GM21717 (cell line): ENCODE measurements around the gene VEGFA.
"Not testable (repeated sequence)": the region's sequence is repeated elsewhere in the genome, so short reads cannot be mapped to it uniquely, and the experiment has no call there.

Source experiments
- ATAC-seq: cut with Tn5 transposase; IDR thresholded peaks from one replicate; pipeline ENCODE4 v1.9.1; 2021; ENCODE audit warnings: mild to moderate bottlenecking, moderate library complexity; ENCODE audit not compliant: unreplicated experiment

The VEGFA gene

DNA sequence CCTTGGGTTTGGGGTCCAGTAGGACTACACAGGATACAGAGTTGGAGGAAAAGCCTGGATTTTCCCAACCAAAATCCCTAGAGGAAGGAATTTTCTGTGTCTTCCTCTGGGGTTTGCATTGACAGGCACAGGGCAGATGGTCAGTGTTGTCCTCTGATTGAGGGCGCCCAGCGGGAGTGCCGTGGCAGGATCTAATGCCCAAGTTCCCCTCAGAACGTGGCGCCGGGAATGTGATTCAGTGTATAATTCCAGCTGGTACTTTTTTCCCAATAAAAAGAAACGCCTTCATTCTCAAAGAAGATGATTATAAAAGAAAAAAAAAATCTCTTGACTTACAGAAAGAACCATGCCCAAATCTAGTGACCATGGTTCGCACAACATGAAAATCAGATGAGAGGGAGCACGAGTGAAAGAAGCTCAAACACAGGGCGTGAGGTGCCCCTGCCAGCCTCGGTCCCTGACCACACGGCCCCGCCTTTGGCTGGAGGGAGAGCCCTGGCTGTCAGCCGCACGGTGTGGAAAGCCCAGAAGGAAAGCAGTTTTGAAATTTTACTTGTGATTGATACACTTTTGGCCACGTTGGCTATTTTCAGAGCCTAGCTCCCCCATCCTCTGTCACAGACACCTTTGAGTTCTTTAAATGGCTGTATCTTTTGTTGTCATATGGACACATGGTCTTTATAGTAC is 31.6 kb downstream of the VEGFA start:
- no peak for ATAC-seq

- no peak for ATAC-seq
Observed at GRCh38 chr6:43803055-43803782, 33.2 kb downstream of the VEGFA start.

DNA sequence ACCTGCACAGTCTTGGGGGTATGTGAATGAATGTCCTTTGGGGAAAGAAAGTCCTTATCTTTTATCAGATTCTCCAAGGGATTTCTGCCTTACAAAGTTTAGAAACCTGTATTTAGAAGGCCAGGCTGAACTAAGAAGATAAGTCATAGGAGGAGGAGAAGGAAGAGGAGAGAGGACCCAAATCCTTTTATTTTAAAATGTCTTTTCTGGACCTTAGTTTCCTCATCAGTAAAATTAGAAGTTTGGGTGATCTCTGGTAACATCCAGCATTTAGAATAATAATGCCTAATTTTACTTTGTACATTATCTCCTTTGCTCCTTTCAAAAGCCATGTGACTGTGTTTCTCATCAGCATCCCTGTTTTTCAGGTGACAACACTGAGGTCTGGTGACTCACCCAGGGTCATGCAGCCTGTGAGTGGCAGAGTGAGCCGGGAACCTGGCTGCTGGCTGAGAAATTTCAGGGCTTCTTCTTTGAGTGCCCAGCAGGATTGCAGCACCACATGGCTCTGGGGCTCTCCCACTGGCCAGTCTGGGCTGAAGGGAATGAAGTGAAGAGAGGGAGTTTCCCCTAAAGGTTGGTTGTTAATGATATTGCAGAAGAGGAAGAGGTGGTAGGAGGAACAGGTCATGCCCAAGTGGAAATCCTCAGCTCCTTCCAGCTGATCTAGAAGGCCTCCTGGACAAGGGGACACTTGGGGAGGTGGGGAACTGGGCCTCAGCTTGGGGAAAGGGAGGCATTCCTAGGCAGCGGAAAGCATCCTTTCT is 34.0 kb downstream of the VEGFA start:
- no peak for ATAC-seq

- no peak for ATAC-seq
Observed at GRCh38 chr6:43804550-43805223, 34.7 kb downstream of the VEGFA start.

GRCh38 chr6:43805699-43806042 is 35.7 kb downstream of the VEGFA start:
- ATAC-seq = no peak

GRCh38 chr6:43806043-43806757 is 36.2 kb downstream of the VEGFA start:
- ATAC-seq = no peak

DNA sequence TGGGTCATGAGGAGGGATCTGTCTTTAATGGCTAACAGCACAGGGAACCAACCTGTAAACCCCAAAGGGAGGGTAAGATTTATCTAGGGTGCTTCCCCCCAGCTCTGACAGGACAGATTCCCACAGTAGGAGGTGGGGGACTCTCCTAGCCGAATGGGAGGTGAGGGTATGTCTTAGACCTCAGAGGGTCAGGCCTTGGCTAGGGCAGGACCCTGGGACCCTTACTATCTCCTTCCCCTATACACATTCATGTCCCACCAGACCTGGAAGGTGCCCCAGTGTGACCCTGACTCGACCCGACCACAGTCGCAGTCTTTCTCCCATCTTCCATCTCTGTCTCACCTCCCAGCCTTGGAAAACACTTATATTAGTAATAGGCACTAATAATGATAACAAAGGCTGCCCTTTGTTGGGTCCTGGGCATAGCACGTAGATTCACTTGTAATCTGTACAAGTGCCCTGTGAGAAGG is 36.8 kb downstream of the VEGFA start:
- no peak for ATAC-seq

- no peak for ATAC-seq
Observed at GRCh38 chr6:43807228-43808061, 37.4 kb downstream of the VEGFA start.

DNA sequence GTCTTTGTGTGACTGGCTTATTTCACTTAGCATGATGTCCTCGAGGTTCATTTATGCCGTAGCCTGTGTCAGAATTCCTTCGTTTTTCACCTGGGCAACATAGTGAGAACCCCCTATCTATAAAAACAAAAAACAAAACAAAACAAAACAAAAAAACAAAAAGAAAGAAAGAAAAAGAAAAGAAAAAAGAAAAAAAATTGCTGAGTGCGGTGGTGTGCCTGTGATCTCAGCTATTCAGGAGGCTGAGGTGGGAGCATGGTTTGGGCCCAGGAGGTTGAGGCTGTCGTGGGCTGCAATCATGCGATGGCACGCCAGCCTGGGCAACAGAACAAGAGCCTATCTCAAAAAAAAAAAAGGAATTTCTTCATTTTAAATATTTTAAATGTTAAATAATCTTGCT is 38.4 kb downstream of the VEGFA start:
- no peak for ATAC-seq

GRCh38 chr6:43809417-43810305 is 39.6 kb downstream of the VEGFA start:
- ATAC-seq = no peak

GRCh38 chr6:43810965-43811732 is 41.1 kb downstream of the VEGFA start:
- ATAC-seq = no peak

DNA sequence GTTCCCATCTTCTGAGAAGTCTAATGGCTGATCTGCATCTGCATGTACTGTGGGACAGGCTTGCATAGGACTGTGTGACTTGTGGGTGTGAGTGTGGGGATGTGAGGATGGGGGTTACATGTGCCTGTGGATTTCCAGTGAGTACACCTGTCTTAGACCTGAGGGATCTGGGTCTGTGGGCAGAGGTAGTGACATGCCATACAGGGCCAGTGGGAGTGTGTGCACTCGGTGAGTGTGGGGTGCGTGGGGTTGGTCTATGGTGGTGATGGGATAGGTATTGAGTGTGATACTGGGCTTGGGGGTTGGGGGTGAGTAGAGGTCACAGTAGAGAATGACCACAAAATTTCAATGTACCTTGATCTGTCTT is 41.7 kb downstream of the VEGFA start:
- ATAC-seq = no peak

- no peak for ATAC-seq
Observed at GRCh38 chr6:43812850-43813578, 43.0 kb downstream of the VEGFA start.

GRCh38 chr6:43814111-43814510 is 44.1 kb downstream of the VEGFA start:
- no peak for ATAC-seq

DNA sequence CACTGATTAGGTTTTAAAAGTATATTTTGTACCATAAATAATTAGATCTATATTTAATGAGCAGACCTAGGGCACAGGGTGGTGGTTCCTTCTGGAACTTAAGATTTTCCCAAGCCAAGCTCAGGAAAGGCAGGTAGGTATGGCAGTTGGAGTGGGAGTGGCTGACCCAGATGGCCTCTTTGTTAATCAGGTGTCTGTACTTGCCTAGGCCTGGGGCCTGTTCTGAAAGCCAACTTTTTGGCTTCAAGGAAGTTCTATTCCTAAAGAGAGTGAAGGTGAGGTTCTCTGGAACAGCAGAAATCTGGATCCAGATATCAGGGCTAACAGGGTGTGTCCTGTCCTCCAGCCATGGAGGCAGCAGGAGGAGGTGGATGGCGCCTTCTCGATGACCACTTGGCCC is 44.9 kb downstream of the VEGFA start:
- ATAC-seq = no peak

GRCh38 chr6:43817192-43817591 is 47.2 kb downstream of the VEGFA start:
- ATAC-seq = no peak

DNA sequence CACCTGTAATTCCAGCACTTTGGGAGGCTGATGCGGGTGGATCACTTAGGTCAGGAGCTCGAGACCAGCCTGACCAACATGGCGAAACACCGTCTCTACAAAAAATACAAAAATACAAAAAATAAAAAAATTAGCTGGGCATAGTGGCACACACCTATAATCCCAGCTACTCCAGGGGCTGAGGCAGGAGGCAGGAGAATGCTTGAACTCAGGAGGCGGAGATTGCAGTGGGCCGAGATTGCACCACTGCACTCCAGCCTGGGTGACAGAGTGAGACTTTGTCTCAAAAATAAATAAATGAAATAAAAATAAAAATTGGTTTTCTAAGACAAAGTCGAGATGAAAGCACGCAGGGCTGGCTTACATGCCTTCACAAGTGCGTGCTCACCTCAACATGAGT is 49.0 kb downstream of the VEGFA start:
- ATAC-seq = not testable (repeated sequence)
